Muscle layer of duodenum (tissue), 2 donors: ENCODE measurements around the gene KCNMA1.

ENCODE experiments used
- H3K27ac ChIP-seq: one replicate; pipeline ENCODE4 v1.7.0; 2013; ENCODE audit warnings: mild to moderate bottlenecking, low read length
- H3K27me3 ChIP-seq: one replicate; pipeline ENCODE4 v1.7.0; 2013; ENCODE audit warnings: low read depth, mild to moderate bottlenecking, control low read depth, low read length
- H3K36me3 ChIP-seq, 2 donors: one replicate each; pipeline ENCODE4 v1.7.0; 2013; ENCODE audit warnings: low read length in 2 of 2, control low read depth in 1 of 2, mild to moderate bottlenecking in 1 of 2; ENCODE audit not compliant: insufficient read depth in 2 of 2, control insufficient read depth in 1 of 2
- H3K4me1 ChIP-seq, 2 donors: one replicate each; pipeline ENCODE4 v1.7.0; 2013; ENCODE audit warnings: low read length in 2 of 2, mild to moderate bottlenecking in 2 of 2, control low read depth in 1 of 2, moderate library complexity in 1 of 2; ENCODE audit not compliant: insufficient read depth in 2 of 2, control insufficient read depth in 1 of 2
- H3K4me3 ChIP-seq, 2 donors: one replicate each; pipeline ENCODE4 v1.7.0; 2013; ENCODE audit warnings: low read length in 2 of 2, low read depth in 1 of 2, mild to moderate bottlenecking in 1 of 2
- H3K9me3 ChIP-seq, 2 donors: one replicate each; pipeline ENCODE4 v1.7.0; 2013; ENCODE audit warnings: low read length in 2 of 2, control low read depth in 1 of 2, mild to moderate bottlenecking in 1 of 2; ENCODE audit not compliant: control insufficient read depth in 1 of 2
- donor health status: healthy.

KCNMA1 gene

DNA sequence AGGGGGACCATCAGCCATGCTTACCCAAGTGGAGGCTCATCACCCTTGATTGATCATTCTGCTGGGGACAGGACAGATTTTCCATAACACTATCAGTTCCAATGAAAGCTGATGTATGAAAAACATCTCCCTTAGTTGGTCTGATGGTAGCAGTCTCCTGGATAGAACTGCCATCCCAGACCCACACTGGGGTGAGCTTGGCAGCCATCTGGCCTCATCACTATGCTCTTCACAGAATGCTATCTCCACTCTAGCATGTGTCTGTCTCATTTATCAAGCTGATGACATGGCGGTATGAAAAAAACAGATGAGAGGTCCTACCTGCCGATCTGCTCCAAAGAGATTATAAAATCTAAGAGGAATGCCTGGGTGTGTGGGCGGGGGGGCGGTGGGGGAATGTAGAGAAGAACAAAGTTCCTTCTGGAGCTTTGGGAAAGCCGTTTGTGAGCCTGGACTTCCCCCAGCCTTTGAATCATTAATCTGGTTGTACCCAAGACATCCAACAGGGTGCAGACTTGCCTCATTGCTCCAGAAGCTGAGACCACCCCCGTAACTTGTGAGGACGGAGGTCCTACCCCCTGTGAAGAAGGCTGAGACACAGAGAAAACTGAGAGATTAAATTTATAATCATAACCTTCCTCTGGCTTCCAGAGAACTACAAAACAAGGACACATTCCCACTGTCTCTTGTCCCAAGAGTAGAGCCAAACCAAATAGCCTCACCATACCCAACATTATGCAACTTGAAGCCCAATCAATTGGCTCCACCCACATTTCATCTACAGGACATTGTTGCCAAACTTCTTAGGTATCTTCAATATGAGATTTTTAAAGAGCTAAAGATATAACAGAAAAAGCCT, 340.8 kb downstream of the KCNMA1 start:
- no peaks in the 10 kb centered on the region for H3K9me3 ChIP-seq
- peaks cover 0 to 8% of the 10 kb centered on the region in 2 donors for H3K4me1 ChIP-seq
- no peaks in the 10 kb centered on the region for H3K27me3 ChIP-seq
- H3K4me3 ChIP-seq: no peak overlapping the region
- H3K27ac ChIP-seq: no peak overlapping the region
- no peaks in the 10 kb centered on the region for H3K36me3 ChIP-seq

GRCh38 chr10:77293773-77294172, 343.8 kb downstream of the KCNMA1 start:
- no peaks in the 10 kb centered on the region for H3K9me3 ChIP-seq
- no peaks in the 10 kb centered on the region for H3K27me3 ChIP-seq
- no peak overlapping the region for H3K4me3 ChIP-seq
- peaks cover 0 to 8% of the 10 kb centered on the region in 2 donors for H3K4me1 ChIP-seq
- H3K27ac ChIP-seq: no peak overlapping the region
- peaks cover 0 to 6% of the 10 kb centered on the region in 2 donors for H3K36me3 ChIP-seq

DNA sequence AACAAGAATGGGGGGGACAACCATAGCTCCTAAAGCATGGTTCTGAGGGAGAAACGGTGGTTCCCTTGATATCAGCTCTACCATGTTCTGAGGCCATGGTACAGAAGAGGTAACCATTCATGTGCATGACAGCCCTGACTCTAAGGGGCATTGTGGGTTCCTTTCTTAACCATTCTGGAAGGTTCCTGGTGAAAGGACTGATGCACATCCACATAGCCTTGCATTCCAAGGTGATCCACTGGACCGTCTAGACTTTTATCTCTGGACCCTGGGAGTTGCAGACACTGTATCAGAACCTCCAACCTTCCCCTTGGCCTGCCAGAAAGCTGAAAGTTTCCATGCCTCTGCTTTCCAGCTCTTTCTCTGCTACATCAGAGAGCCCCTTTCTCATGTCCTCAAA, 344.3 kb downstream of the KCNMA1 start:
- Histone ChIP-seq H3K4me1 (peaks cover 0 to 8% of the 10 kb centered on the region in 2 donors), H3K4me3 (no peak overlapping the region), H3K27ac (no peak overlapping the region), H3K9me3 (no peaks in the 10 kb centered on the region), H3K27me3 (no peaks in the 10 kb centered on the region), H3K36me3 (peaks cover 0 to 6% of the 10 kb centered on the region in 2 donors)

DNA sequence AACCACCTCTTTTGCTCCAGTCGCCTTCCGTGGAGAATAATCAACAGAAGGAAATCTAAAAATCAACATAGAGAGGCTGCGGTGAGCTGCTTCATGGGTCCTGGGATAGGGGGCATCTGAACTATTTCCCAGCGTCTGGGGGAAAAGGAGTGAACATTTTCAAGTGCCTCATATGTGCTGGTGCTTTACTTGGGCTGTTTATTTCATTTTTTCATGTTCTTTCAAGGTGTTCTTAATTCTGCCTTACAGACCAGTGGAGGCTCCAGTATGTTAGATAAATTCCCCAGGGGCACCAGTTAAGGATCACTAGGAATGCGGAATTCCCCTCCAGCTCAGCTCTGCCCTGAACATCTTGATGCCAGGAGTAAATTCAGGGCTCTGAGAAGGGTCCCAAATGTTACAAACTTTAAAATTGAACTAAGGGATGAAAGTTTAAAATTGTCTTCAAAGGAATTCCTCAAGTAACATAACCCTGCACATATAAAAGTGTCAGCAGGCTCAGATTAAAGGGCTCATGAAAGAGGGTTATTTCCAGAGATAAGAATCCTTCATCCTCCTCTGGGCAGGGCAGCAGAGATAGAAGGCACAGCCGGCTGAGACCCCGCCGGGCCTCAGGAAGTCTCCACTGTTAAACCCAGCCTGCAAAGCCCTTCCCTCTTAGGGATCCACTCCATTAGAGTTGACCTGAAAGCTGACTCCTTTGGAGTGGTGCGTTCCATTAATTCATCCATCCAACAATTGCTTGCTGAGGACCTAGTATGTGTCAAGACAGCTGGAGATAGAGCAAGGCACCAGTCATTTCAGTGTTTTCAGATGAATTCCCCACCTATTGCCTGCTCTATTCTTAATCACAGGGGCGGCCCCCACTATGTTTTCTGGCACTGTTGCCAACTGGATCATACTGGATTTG, 345.8 kb downstream of the KCNMA1 start:
- no peak overlapping the region for H3K27ac ChIP-seq

DNA sequence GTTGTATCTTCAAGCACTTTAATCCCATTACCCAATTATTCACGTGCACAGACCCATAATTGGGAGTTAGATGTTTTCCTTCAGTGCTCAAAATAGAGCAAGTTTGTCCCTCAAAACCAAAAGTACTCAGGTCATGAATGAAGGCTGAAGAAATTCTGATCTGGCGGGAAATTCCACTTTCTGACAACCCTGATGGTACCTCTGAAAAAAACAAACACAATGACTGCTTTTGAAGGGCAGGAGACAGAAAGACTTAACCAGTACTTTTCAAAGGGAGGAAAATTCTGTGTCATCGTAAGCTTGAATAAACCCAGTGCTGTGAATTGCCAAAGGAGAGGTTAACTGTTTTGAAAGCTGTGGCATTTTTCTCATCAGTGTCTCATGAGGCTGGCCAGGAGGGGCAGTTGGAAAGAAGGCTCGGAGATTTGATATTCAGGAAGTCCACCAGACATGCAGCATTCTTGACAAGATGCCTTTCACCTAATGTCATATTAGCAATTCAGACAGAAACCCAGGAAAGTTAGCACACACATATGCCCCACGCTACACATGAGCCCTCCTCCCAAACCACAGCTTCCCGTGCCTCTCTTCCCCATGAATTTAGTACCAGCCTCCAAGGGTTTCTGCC, 347.0 kb downstream of the KCNMA1 start:
- Histone ChIP-seq H3K36me3 (peaks cover 0 to 6% of the 10 kb centered on the region in 2 donors), H3K27me3 (no peaks in the 10 kb centered on the region), H3K9me3 (no peaks in the 10 kb centered on the region), H3K4me3 (no peak overlapping the region), H3K4me1 (peaks cover 4 to 14% of the 10 kb centered on the region in 2 donors), H3K27ac (no peak overlapping the region)

More for the DNA sequence above, 345.8 kb downstream of the KCNMA1 start:
- H3K27me3 ChIP-seq: no peaks in the 10 kb centered on the region
- no peak overlapping the region for H3K4me3 ChIP-seq
- peaks cover 0 to 6% of the 10 kb centered on the region in 2 donors for H3K36me3 ChIP-seq
- H3K9me3 ChIP-seq: no peaks in the 10 kb centered on the region
- H3K4me1 ChIP-seq: peaks cover 4 to 14% of the 10 kb centered on the region in 2 donors

DNA sequence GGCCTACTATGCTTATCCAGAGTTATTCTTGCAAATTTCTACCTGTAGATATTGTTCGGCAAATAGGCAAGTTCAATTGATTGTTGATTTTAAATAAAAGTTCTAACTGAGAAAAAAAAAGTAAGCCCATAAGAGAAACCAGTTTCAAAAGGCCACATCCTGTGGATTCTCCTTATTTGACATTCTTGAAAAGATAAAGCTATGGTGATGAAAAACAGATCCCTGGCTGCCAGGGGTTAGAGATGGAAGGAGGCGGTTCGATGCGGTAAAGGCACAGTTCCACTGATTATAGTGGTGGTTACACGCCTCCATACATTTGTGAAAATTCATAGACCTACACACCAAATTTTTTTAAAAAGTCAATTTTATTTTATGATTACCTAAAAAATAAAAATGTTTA, 347.8 kb downstream of the KCNMA1 start:
- H3K4me3 ChIP-seq: no peak overlapping the region
- H3K36me3 ChIP-seq: peaks cover 0 to 6% of the 10 kb centered on the region in 2 donors
- no peak overlapping the region for H3K27ac ChIP-seq
- H3K9me3 ChIP-seq: no peaks in the 10 kb centered on the region
- H3K4me1 ChIP-seq: peaks cover 4 to 14% of the 10 kb centered on the region in 2 donors
- H3K27me3 ChIP-seq: no peaks in the 10 kb centered on the region

DNA sequence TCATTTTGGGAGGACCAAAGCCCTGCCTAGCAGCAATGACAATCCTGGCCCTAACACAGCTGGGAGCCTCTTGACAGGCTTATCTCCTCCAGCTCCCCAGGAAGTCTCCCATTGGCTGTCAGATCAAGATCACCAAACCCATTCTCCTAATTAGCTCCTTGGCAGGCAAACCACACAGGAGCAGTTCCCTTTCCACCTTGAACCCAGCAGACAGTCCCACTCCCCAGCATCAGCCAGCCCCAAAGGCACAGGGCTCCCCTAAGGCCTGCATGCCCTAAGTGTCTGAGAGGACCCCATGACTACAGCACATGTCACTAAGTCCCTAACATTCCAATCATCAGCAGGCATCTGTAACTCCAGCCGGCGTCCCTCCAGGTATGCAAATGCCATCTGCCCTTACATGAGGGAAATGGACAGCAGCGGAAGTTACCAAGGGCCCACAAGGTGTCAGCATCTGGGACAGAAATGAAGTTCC, 348.5 kb downstream of the KCNMA1 start:
- Histone ChIP-seq H3K27ac (no peak overlapping the region), H3K4me3 (no peak overlapping the region), H3K9me3 (no peaks in the 10 kb centered on the region), H3K4me1 (peaks cover 4 to 7% of the 10 kb centered on the region in 2 donors), H3K27me3 (no peaks in the 10 kb centered on the region), H3K36me3 (peaks cover 0 to 6% of the 10 kb centered on the region in 2 donors)

DNA sequence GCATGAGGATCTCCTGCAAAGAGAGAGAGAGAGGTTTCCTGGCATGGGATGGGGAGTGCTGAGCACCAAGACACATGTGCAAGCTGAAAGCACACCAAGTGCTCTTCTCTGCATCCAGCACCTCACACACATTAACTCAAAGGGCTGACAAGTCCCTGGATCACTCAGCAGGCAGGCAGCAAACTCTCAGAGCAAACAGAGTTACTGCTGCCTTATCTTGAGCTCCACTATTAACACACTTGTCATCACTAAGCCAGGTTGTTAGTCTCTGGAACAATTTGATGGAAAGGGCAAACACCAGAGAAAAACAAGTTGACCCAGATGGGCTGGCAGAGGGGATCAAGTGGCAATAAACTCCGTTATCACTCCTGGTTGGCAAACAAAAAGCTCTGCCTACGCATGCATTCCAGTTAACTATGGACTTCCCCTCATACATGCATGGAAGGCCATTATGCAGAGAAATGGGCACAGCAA, 349.9 kb downstream of the KCNMA1 start:
- no peaks in the 10 kb centered on the region for H3K9me3 ChIP-seq
- H3K27ac ChIP-seq: no peak overlapping the region
- peaks cover 4 to 7% of the 10 kb centered on the region in 2 donors for H3K4me1 ChIP-seq
- H3K36me3 ChIP-seq: peaks cover 0 to 6% of the 10 kb centered on the region in 2 donors
- H3K27me3 ChIP-seq: no peaks in the 10 kb centered on the region
- H3K4me3 ChIP-seq: no peak overlapping the region

- Histone ChIP-seq H3K27me3 (no peaks in the 10 kb centered on the region), H3K4me1 (peaks cover 4 to 7% of the 10 kb centered on the region in 2 donors), H3K27ac (no peak overlapping the region), H3K9me3 (no peaks in the 10 kb centered on the region), H3K36me3 (peaks cover 0 to 6% of the 10 kb centered on the region in 2 donors), H3K4me3 (no peak overlapping the region)
Observed at GRCh38 chr10:77286531-77287508, 350.8 kb downstream of the KCNMA1 start.

DNA sequence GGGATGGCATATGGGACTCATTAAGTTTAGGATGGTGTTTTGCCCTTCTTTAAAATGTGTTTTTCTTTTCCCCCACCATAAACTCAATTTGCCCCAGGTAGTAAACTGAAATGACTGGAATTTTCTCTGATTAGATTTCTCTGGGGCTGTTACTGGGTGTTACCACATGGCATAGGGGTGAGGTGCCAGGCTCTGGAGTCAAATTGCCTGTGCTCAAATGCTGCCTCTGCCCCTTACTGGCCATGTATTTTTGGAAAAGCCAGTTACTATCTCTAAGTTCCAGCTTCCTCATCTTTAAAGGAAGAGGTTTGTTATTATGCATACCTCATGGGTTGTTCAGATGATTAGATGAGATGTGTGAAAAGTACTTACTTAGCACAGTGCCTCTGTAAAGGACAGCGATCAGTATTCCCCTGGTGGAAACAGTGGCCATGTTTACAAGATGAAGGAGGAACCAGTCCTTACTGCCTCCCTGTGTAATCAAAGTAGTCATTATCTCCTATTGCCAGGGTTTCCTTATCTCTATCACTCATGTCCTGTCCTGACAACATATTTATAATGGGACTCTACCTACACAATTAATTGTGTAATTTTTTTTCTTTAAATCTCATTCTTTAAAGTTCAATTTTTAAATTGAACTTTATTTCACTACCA, 352.0 kb downstream of the KCNMA1 start:
- H3K27me3 ChIP-seq: no peaks in the 10 kb centered on the region
- peaks cover 0 to 6% of the 10 kb centered on the region in 2 donors for H3K36me3 ChIP-seq
- H3K9me3 ChIP-seq: no peaks in the 10 kb centered on the region
- no peak overlapping the region for H3K27ac ChIP-seq
- peaks cover 4 to 7% of the 10 kb centered on the region in 2 donors for H3K4me1 ChIP-seq
- no peak overlapping the region for H3K4me3 ChIP-seq
